Measurements from ENCODE around the gene NIPAL1. TPM values are rescaled to one million over a fixed set of nuclear protein-coding genes. Genes with fewer than 3 reads are reported as not detected.

Gene NIPAL1
- total RNA-seq, 1 donor from 2014 or later = 8.1 TPM

DNA sequence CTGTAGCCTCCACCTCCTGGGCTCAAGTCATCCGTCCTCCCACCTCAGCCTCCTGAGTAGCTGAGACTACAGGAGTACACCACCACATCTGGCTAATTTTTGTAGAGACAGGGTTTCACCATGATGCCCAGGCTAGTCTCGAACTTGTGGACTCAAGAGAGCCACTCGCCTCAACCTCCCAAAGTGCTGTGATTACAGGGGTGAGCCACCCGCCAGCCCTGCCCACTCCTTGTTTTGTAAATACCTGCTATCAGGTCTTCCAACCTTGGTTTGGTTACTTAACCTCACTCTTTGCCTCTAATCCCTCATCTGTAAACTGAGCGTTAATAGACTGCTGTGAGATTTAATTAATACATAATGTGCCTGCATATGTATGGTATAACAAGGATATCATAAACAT, 894 bp upstream of the NIPAL1 start:
- peaks cover 19% of the 10 kb centered on the region for H3K4me1 ChIP-seq
- H3K4me3 ChIP-seq = peak overlapping the region in 1 of 2 donors; percentile 59
- DNase-seq (ENCODE audit: extremely low spot score in 2 of 2) = no peak
- intact Hi-C loops (cut with DNase I) = no loop called here
- H3K36me3 ChIP-seq = no peaks in the 10 kb centered on the region
- H3K27me3 ChIP-seq = no peaks in the 10 kb centered on the region
- TF ChIP-seq, protein P1, sequence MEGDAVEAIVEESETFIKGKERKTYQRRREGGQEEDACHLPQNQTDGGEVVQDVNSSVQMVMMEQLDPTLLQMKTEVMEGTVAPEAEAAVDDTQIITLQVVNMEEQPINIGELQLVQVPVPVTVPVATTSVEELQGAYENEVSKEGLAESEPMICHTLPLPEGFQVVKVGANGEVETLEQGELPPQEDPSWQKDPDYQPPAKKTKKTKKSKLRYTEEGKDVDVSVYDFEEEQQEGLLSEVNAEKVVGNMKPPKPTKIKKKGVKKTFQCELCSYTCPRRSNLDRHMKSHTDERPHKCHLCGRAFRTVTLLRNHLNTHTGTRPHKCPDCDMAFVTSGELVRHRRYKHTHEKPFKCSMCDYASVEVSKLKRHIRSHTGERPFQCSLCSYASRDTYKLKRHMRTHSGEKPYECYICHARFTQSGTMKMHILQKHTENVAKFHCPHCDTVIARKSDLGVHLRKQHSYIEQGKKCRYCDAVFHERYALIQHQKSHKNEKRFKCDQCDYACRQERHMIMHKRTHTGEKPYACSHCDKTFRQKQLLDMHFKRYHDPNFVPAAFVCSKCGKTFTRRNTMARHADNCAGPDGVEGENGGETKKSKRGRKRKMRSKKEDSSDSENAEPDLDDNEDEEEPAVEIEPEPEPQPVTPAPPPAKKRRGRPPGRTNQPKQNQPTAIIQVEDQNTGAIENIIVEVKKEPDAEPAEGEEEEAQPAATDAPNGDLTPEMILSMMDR (IDR thresholded peaks at IDR 0.05) = no peak
- no peak for TF ChIP-seq POLR2AphosphoS5 (IDR thresholded peaks at IDR 0.05; ENCODE audit: insufficient read depth in 1 of 2, low read depth in 1 of 2)
- TF ChIP-seq POLR2A (IDR thresholded peaks at IDR 0.05) = no peak
- no peak overlapping the region for H3K27ac ChIP-seq
- no peaks in the 10 kb centered on the region for H3K9me3 ChIP-seq

DNA sequence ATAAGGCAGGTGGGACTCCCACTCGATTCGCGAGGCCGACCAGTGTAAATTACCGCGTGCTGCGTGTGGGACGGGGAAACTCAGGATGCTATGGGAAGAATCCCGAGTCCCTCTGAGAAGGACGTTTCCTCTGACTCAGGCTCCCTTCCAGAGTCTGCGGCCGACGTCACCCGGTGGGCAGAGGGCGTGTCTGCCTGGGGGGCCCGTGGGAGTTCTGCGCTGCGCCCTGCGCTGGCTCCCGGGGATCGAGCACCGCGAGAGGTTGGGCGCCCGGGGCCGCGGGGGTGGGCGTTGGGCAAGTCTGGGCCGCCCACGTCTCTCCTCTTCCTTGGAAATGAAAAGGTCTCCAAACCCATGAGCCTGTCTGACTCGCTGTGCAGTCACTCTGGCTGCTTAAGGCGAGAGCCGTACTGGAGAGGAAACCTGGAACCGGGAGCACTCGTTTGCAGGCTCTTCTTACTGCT, 568 bp downstream of the NIPAL1 start:
- Histone ChIP-seq H3K4me1 (peaks cover 19% of the 10 kb centered on the region), H3K27me3 (no peaks in the 10 kb centered on the region), H3K9me3 (no peaks in the 10 kb centered on the region), H3K4me3 (peak overlapping the region; percentile 54 to 59), H3K36me3 (no peaks in the 10 kb centered on the region), H3K27ac (peak overlapping the region; percentile 60)
- intact Hi-C loops (cut with DNase I) = no loop called here
- TF ChIP-seq POLR2A (IDR thresholded peaks at IDR 0.05) (no peak), POLR2AphosphoS5 (IDR thresholded peaks at IDR 0.05; ENCODE audit: insufficient read depth in 1 of 2, low read depth in 1 of 2) (peak in 1 of 2 donors; percentile 12)
- TF ChIP-seq, protein P1 (IDR thresholded peaks at IDR 0.05) = no peak
- no peak for DNase-seq (ENCODE audit: extremely low spot score in 2 of 2)

DNA sequence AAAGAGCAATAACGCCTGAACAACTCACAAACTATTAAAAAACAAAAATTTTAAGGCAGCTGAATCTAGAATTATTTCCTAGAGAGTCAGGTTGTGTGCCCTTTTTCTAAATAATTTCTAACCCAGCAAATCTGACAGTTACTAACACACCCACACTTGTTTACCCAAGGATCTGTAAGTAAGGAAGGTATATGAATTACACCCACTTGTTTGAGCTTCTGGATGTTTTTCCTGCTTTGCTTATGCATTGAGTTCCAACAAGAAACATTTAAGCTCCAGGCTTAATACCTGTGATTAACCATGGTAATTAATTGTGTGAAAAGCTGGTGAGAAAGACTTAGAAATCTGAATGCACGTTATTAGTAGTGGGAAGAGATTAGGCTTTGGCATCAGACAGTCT, 1.5 kb downstream of the NIPAL1 start:
- Histone ChIP-seq H3K27ac (no peak overlapping the region), H3K4me1 (peaks cover 19% of the 10 kb centered on the region), H3K9me3 (no peaks in the 10 kb centered on the region), H3K27me3 (no peaks in the 10 kb centered on the region), H3K36me3 (no peaks in the 10 kb centered on the region), H3K4me3 (peak overlapping the region in 1 of 2 donors; percentile 59)
- DNase-seq (ENCODE audit: extremely low spot score in 2 of 2) = no peak
- TF ChIP-seq, protein P1 (IDR thresholded peaks at IDR 0.05) = no peak
- TF ChIP-seq POLR2A (IDR thresholded peaks at IDR 0.05) = no peak
- no peak for TF ChIP-seq POLR2AphosphoS5 (IDR thresholded peaks at IDR 0.05; ENCODE audit: insufficient read depth in 1 of 2, low read depth in 1 of 2)
- intact Hi-C loops (cut with DNase I) = no loop called here

DNA sequence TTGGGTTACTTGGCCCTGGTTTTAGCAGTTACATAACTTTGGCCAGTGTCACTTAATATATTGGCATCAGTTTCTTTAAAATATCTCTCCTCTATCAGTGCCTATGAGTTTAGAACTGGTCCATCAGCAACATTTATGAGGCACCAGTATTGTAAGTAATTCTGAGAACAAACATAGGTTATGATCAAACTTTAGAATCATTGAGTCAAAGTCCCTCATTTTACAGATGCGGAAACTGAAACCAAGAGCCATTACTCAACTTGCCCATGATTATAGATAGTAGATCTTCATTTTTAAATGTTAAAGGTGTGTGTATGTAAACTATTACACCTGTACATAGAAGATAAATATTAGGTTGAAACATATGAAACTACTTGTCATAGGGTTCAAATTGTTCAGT, 4.5 kb downstream of the NIPAL1 start:
- no peaks in the 10 kb centered on the region for H3K9me3 ChIP-seq
- H3K4me3 ChIP-seq = no peak overlapping the region
- peaks cover 17% of the 10 kb centered on the region for H3K4me1 ChIP-seq
- no peaks in the 10 kb centered on the region for H3K27me3 ChIP-seq
- no peak overlapping the region for H3K27ac ChIP-seq
- intact Hi-C loops (cut with DNase I) = no loop called here
- TF ChIP-seq POLR2A (IDR thresholded peaks at IDR 0.05) = no peak
- TF ChIP-seq, protein P1 (IDR thresholded peaks at IDR 0.05) = no peak
- TF ChIP-seq POLR2AphosphoS5 (IDR thresholded peaks at IDR 0.05; ENCODE audit: insufficient read depth in 1 of 2, low read depth in 1 of 2) = no peak
- H3K36me3 ChIP-seq = no peaks in the 10 kb centered on the region
- no peak for DNase-seq (ENCODE audit: extremely low spot score in 2 of 2)

DNA sequence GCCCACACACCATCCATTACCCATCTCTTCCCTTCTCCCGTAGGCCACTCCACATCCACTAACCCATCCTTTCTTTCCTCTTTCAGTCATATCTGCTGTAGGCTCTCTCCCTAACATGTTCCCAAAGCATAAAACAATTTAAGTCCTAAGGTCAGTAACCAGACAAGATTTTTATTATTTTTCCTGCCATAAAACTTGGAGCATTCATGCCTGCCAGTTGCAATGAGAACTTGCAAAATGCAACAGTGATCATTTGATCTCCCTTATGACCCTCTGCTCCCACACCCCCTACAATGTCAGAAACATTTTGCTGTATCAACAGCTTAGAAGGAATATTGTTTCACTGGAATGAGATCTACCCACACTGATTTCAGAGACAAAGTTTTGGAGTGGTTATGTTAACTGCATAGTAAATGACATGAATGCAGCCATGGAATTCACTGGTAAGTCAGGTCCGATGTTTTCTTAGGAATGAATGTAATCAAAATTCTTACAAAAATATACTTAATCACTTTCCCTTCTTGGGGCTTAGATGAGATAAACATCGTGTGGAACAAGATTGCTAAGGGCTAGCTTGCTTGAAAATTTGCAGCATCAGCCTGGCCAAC, 5.7 kb downstream of the NIPAL1 start:
- no peaks in the 10 kb centered on the region for H3K36me3 ChIP-seq
- intact Hi-C loops (cut with DNase I) = no loop called here
- H3K9me3 ChIP-seq = no peaks in the 10 kb centered on the region
- no peak overlapping the region for H3K27ac ChIP-seq
- H3K27me3 ChIP-seq = no peaks in the 10 kb centered on the region
- peaks cover 5% of the 10 kb centered on the region for H3K4me1 ChIP-seq
- no peak for DNase-seq (ENCODE audit: extremely low spot score in 2 of 2)
- no peak overlapping the region for H3K4me3 ChIP-seq
- no peak for TF ChIP-seq POLR2A (IDR thresholded peaks at IDR 0.05)
- TF ChIP-seq POLR2AphosphoS5 (IDR thresholded peaks at IDR 0.05; ENCODE audit: insufficient read depth in 1 of 2, low read depth in 1 of 2) = no peak
- TF ChIP-seq, protein P1 (IDR thresholded peaks at IDR 0.05) = no peak
